Measurements from ENCODE around the gene KHDRBS1.
"Not testable (repeated sequence)": the region's sequence is repeated elsewhere in the genome, so short reads cannot be mapped to it uniquely, and the experiment has no call there.

KHDRBS1 gene

DNA sequence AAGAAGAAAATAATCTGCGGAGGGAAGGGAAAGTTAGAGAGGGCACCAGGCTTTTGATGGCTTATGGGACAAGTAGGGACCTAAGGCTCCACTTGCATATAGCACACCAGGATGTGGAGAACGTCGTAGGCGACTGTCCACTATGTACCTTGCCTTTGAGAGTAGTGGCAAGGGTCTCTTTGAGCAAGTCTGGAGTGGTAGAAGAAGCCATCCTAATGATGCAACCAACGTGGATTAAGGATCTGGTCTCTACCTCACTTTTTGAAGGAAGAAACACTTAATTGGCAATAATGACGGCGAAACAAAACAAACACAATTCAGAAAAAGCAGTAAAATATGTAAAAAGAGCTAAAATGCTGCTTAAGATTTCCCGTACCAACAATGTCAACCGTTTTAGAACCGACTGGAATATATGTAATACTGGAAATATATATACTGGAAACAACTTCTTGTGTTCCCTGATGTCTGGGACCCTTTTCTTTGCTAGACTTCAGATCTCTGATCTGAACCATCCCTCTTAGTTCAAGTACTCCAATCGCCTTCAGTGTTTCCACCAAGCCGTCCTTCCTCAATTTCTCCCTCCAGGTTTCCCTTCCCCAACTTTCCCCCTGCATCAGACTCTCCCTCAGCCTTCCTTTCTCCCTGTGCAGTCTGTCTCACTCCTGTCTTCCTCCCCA is 821 bp upstream of the KHDRBS1 start:
- DNase-seq, result no peak

DNA sequence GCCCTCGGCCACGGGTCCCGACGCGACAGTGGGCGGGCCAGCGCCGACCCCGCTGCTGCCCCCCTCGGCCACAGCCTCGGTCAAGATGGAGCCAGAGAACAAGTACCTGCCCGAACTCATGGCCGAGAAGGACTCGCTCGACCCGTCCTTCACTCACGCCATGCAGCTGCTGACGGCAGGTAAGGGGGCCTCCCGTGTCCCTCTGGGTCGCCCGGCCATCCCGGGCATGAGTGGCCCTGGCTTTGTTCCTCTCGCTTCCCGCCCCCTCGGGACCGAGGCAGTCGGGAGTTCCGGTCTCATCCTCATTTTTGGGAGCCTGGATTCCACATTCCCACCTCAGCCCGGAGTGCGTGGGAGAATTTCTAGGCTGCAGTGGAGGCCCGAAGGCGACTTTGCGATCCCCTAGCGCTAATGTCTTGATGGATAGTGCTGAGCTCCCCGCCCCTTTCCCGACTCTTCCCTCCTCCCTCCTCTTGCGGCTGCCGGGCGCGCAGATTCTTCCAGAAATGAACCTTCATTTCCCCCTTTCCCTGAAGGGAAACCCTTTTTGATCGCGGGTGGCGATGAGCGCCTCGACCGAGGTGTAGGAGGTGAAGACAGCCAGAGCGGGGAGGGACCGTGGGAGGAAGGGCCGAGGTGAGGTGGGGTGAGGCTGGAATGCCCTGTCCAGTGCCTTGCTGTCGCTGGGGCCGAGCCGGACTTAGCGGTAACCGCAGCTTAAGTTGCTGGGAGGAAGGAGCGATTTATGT is 705 bp downstream of the KHDRBS1 start:
- peak in 13 of 14 donors; percentile 24 to 74 (median 52) for DNase-seq

DNA sequence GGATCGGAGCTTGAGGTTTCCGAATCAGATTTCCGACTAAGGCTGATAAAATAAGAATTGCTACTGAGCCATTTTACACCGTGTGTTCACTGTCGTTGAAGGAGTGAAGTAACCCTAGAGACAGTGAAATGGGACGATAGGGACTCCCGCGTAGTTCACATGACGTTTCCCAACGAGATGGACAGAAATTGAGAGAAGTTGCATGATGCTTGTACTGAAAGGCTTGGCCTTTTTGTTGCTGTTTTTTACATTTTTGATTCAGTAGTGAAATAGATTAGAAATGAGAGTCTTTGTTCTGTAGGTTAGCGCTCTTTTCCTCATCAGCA is 1.2 kb downstream of the KHDRBS1 start:
- no peak for DNase-seq

DNA sequence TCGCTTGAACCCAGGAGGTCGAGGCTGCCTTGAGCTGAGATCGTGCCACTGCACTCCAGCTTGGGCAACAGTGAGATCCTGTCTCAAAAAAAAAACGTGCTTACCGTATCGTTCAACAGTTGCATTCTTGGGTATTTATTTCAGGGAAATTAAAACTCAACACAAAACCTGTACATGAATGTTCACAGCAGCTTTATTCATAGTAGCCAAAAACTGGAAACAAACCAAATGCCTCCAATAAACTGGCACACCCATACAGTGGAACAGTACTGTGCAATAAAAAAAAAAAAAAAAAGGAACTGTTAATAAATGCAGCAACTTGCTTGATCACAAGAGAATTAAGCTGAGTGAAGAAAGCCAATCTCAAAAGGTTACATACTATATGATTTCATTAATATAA is 6.7 kb downstream of the KHDRBS1 start:
- DNase-seq, result no peak

DNA sequence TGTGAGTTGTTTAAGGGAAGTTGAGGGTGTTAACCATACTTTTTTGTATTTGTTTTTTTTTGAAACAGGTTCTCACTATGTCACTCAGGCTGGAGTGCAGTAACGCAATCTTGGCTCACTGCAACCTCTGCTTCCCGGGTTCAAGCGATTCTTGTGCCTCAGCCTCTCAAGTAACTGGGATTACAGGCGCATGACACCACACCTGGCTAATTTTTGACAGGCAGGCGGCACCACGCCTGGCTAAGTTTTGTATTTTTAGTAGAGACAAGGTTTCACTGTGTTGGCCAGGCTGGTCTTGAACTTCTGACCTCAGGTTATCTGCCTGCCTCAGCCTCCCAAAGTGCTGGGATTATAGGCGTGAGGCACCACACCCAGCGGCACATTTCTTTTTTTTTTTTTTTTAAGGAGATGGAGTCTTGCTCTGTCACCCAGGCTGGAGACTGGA is 7.9 kb downstream of the KHDRBS1 start:
- not testable (repeated sequence) for DNase-seq

DNA sequence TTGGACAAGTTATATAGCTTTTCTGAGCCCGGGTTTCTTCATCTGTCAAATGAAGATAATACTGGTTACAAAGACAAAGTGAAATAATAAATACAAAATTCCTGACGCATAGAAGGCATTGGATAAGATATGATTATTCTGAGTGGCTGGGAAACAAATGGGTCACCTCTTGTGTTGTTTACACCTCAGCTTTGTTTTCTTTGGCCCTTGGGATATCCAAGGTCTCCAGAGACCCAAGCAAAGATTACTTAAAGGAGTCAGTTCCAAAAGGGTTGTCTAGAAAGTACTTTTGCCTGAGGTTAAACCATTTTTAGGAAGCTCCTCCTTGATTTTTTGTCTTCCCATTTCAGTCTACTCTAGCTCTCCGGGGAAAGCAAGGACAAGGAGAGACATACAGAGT is 9.7 kb downstream of the KHDRBS1 start:
- no peak for DNase-seq

DNA sequence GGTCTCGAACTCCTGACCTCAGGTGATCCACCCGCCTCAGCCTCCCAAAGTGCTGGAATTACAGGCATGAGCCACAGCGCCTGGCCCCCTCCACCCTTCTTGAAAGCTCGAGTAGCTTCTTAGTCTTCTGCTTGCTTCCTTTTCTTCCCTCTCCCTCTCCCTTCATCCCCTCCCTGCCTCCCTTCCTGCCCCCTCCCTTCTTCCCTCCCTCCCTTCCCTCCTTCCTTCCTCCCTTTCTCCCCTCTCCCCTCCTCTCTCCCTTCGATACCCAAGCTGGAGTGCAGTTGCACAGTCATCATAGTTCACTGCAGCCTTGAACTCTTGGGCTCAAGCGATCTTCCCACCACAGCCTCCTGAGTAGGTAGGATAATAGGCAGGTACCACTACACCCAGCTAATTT is 11.8 kb downstream of the KHDRBS1 start:
- no peak for DNase-seq

DNA sequence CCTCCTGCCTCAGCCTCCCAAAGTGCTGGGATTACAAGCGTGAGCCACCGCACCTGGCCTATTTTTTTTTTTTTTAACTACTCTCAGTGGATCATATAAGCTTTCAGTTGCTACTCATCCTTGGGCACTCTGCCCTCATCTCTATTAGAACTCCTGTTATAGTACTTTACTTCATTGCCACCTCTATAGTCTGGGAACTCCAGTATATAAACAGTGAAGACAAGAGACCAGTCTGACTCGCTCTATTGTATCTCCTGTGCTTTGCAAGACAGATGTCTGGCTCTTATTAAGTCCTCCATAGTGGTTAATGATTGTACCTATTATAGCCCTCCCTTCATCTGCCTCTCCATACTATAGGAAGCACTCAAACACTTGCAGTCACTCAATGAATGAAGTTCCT is 15.1 kb downstream of the KHDRBS1 start:
- no peak for DNase-seq

DNA sequence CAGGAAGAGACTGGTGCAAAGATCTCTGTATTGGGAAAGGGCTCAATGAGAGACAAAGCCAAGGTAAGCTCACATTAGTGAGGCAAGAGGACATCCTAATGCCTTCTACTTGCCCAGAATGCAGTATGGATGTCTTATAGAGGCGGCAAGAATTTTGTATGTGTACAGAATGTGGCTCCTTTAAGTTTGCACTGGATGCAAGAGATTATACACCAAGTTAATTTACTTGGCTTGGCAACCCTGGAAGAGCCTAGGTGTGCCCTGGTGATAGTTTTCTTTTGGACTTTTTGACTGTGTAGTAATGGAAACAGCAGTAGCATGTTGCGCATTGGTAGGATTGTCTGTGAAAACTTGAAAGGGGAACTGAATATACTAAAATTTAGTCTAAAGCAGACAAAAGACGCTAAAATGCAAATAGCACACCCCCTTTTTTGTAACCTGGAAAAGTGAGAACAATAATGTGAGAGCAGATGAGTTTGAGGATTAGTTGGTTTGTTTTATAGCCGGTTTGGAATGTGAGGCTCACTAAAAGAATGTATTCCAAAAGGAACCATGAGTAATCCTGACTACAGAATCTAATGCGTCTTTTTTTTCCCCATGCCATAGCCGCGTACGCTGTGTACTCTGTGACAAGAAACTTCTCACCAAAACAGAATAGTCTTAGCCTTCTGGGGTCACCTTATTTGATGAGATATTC is 18.1 kb downstream of the KHDRBS1 start:
- no peak for DNase-seq

DNA sequence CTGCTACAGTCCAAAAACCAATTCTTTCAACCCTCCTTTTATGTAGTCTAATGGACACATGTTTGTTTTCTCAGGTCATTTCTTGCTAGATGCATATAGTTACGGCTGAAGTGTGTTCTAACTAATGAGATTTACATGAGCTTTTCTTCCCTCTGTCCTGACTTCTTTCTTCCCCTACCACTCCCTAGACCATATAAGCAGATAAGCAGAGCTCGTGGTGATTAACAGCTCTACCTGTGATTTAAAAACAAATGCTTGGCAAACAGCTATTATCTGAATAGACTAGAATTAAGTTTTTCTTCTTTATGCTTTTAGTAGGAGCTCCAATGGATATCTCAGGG is 18.6 kb downstream of the KHDRBS1 start:
- DNase-seq, result no peak

DNA sequence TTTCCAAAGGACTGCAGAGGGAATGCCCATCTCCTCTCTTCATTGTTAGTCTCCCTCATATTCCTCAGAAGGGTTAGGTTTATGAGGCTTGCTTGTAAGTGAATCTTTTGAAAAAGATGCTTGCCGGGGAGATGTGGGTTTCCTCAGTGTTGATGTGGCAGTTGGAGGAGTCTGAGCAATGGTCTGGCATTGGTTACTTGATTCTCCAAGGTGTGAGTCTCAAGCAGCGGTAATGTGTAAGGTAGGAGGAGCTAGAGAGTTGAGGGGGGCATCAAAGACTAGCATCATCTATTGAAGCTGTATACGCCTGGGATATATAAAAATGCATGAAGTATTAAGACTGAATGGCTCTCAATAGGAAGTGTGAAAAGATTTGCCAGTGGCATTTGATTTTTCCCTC is 21.5 kb downstream of the KHDRBS1 start:
- DNase-seq, result no peak

DNA sequence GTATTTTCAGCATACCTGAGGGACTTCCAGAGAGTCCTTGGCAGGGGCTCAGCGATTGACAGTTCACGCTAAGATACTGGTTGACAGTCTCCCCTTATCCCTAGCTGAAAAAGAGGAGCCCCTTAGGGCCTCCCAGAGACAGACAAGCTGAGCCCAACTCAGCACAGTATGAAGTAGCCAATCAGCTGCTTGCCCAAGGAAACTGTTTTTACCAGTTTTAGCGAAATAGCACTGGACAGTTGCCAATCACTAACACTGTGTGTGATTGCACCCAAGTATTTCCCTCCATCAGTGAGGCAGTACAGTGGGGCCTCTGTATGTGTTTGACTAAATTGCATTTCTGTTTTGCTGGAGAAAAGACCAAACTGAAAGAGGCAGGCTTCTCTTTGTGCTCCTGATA is 27.0 kb downstream of the KHDRBS1 start:
- DNase-seq, result peak in 6 of 14 donors; percentile 11 to 23 (median 15)

DNA sequence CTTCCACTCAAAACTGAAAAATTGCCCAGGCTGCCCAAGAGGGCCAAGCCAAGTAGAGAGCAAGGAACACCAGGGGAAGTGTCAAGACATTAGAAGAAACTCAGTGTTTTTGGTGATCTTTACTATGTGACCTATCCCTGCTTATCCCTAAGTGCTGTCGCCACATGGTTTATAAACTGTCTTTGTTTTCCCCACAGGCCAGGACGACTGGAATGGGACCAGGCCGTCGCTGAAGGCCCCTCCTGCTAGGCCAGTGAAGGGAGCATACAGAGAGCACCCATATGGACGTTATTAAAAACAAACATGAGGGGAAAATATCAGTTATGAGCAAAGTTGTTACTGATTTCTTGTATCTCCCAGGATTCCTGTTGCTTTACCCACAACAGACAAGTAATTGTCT is 28.7 kb downstream of the KHDRBS1 start:
- no peak for DNase-seq

DNA sequence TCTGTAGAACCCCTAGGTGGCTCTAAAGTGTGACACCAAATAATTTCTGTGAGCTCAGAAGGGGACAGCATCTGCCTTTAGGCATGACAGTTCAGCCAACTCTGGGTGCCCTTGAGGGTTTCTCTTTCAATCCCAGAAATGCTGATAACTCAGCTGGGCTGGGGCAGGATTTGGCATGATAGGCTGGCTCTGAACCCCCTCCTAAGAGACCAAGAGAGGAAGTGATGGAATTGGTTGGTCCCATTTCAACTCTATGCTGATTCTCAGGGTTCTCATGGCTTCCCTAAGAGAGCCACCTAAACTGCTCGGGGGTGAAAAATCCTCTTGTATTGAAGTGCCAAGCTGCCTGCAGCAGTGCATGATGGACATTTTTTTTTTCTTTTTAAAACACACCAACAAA is 30.6 kb downstream of the KHDRBS1 start:
- DNase-seq, result no peak

DNA sequence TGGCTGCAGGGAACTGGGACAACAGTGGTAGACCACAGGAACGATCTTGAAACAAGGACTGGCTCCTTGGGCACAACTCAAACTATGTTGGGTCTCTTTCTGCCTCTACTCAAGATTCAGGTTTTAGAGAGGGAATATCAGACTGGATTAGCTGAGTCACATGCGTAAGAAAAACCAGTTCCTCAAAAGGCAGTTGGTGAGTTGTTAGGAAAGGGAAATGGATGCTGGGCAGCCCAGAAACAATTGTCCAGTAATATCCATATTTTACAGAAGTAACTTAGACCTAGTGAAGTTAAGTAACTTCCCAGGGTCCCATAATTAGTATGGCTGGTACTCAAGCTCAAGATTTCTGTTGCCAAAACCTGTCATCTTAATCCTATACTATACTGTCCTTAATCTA is 32.1 kb downstream of the KHDRBS1 start:
- DNase-seq, result no peak

DNA sequence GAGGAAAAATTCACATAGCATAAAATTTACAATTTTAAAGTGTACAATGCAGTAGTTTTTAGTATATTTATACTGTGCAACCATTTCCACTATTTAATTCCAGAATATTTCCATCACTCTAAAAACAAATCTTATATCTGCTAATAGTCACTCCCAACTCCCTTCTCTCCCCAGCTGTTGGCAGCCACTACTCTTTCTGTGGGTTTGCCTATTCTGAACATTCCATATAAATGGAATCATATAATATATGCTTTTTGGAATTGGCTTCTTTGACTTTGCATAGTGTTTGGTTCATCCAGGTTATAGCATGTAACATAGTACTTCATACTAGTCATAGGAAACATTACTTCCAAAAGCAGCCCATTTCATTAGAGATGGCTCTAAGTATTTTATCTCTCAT is 34.0 kb downstream of the KHDRBS1 start:
- no peak for DNase-seq

DNA sequence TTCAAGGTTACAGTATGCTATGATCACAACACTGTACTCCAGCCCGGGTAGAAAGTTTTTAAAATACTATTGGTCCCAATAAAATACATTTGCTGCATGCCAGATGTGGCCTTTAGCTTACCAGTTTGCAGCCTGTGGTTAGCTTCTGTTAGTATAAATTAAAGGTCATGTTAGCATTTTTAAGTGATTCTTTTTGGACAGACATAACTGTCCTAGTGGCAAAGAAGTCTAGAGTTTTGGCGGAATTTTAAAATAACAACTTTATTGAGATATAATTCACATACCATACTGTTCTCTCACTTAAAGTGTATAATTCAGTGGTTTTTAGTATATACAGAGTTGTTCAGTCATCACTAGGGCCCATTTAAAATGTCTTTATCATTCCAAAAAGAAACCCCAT is 34.8 kb downstream of the KHDRBS1 start:
- no peak for DNase-seq

DNA sequence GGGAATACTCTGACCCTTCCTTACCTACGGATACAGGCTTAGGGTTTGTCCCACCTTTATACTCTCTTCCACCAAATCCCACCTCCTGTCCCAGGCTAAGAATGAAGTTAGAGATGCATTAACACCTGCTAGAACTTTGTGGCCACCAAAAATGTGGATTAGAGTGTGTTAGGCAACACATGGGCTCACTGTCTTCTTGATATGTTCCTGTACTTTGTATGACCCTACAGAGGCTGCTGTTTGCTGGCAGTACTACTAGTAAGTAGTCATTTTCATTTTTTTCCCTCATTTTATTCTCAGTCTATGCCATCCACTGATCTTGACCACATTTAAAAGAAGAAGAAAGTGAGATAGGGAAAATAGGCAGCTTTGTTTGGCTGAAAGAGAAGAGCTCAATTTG is 38.0 kb downstream of the KHDRBS1 start:
- DNase-seq, result no peak

DNA sequence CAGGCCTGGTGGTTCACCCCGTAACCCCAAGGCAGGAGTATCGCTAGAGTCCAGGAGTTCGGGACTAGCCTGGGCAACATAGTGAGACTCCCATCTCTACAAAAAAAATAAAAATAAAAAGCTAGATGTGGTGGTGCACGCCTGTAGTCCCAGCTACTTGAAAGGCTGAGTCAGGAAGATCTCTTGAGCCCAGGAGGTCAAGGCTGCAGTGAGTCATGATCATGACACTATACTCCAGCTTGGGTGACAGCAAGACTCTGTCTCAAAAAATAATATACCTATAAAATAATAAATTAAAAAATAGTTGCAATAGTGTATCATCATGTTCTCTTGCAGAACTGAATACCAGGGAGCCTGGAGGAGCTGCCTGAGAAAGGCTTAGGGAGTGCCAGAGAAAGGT is 39.2 kb downstream of the KHDRBS1 start:
- no peak for DNase-seq

DNA sequence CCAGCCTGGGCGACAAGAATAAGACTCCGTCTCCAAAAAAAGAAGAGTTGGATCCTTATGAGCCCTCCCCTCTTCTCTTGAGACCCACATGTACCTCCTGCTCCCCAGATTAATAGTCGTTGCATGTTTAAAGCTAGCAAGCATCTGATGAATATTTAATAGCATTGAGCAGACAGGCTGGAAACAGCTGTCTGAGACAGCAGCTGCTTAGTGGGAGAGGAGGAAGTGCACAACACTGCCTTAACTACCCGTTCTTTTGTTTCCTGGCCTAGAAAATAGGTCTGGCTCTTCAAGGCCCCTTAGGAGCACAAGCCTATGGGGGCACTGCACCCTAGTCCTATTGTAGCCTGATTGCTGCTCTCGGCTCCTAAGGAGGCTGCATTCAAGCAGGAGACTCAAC is 41.7 kb downstream of the KHDRBS1 start:
- DNase-seq, result no peak

DNA sequence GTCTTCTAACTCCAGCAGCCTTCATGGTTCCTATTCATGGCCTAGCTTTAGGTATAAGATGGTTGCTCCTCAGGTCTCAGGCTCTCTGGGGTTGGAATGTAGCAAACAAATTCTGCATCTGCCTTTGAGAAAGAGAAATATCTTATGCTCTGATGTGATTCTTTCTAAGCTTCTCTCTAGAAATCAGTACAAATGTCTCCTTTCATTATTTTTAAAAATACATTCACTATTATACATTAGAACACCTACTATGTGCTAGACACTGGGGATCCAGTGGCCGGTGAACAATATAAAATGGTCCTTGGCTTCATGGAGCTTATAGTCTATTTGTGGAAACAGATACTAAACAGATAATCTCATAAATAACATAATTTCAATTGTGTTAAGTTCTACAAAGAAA is 42.9 kb downstream of the KHDRBS1 start:
- DNase-seq, result no peak

DNA sequence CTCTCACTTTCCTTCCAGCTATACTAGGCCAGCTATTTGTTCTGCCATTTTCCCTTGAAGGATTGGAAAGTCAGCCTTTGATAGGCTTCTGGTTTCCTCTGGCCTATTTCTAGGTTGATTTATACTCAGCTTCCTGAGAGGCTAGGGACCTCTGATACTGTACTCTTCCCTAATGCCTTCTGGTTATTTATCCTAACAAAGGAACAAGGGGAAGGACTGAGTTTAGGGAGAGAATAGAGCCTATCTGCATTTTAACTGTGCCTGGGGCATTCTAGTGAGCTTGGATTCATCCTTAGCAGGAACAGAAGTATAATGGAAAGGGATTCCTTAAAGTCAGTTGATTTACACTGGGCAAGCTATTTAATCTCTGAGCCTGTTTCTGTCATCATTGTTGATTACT is 47.2 kb downstream of the KHDRBS1 start:
- DNase-seq, result no peak

DNA sequence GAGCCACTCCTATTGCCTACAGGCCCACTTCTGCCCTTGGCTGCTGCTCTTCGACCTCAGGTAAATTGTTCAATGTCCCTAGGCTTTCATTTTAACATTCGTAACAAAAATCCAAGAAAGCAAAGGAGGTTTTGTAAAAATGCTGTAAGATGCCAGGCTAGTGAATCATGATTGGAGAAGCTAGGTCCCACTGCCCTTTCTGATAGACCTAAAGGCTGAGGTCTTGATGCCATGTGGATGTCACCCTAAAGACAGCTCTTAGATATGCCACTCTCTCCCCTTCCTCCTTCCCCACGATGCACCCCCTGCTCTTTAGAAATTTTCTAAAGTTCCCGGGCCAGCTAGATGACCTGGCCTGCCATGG is 49.2 kb downstream of the KHDRBS1 start:
- DNase-seq, result no peak

DNA sequence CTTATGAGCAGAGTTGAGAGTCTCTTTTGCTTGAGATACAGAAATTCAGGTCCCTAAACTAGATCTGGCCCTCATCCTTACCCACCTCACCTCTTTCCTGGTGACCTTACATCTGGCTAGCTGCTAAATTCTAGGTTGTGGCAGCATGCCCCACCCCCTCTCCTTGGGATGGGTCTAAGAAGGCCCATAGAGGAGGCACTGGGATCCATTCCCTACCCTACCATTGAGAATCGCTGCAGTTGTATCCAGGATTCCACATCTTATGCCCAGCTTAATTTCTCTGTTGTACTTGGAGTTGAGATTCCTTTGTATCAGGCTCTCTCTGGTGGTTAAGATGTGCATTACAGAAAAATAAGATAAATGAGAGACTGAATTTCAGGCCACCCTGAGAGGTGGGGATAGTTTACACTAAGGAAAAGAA is 49.6 kb downstream of the KHDRBS1 start:
- DNase-seq, result peak in 3 of 14 donors; percentile 14 to 33 (median 19)
